Hepatocyte (in vitro differentiated cells): ENCODE results near the gene GPN2.

Experiments used
- EZH2 ChIP-seq: fragments of 200-600 bp; sonication (generic); IDR thresholded peaks from 2 replicates; pipeline ENCODE4 v1.6.1; 2016; ENCODE audit warnings: antibody characterized with exemption, mild to moderate bottlenecking, borderline replicate concordance
- EZH2phosphoT487 ChIP-seq: fragments of 200-600 bp; sonication (generic); IDR thresholded peaks from one replicate; pipeline ENCODE4 v1.6.1; 2018; ENCODE audit warnings: antibody characterized with exemption, mild to moderate bottlenecking, low read depth, moderate library complexity; ENCODE audit not compliant: unreplicated experiment, severe bottlenecking
- TF ChIP-seq, protein P1 (sequence below): fragments of 200-600 bp; sonication (generic); IDR thresholded peaks from 2 replicates; pipeline ENCODE4 v1.5.1; 2016; ENCODE audit warnings: antibody characterized with exemption, mild to moderate bottlenecking; ENCODE audit not compliant: poor library complexity

DNA sequence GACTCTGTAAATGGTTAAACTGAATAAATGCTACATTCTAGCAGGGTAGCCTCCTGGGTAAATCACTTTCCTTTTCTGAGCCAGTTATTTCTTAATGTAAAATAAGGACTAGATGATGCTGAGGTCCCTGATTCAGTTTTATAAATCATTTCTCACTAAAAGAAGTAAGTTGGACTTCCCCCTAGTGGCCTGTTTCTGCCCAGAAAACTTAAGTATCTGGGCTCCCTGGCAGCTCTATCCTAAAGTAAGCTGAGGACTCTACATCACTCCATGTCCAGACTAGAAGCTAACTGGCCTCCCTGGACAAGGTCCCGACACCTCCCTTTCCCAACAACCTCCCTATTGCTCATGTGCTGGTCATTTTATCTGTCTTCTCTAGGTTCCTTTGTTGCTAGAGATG is 3.0 kb downstream of the GPN2 start:
- TF ChIP-seq, protein P1, sequence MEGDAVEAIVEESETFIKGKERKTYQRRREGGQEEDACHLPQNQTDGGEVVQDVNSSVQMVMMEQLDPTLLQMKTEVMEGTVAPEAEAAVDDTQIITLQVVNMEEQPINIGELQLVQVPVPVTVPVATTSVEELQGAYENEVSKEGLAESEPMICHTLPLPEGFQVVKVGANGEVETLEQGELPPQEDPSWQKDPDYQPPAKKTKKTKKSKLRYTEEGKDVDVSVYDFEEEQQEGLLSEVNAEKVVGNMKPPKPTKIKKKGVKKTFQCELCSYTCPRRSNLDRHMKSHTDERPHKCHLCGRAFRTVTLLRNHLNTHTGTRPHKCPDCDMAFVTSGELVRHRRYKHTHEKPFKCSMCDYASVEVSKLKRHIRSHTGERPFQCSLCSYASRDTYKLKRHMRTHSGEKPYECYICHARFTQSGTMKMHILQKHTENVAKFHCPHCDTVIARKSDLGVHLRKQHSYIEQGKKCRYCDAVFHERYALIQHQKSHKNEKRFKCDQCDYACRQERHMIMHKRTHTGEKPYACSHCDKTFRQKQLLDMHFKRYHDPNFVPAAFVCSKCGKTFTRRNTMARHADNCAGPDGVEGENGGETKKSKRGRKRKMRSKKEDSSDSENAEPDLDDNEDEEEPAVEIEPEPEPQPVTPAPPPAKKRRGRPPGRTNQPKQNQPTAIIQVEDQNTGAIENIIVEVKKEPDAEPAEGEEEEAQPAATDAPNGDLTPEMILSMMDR = peak; percentile 37
- TF ChIP-seq EZH2 (no peak), EZH2phosphoT487 (no peak)
